Smooth muscle cell (in vitro differentiated cells): ENCODE measurements around the gene ZNF768. TPM values are rescaled to one million over a fixed set of nuclear protein-coding genes. Genes with fewer than 3 reads are reported as not detected.

Source experiments
- DNase-seq: peaks from one replicate; lab custom pipeline; 2025; ENCODE audit not compliant: unreplicated experiment; lab: John Stamatoyannopoulos, UW
- H2AFZ ChIP-seq: fragments of 200-600 bp; sonication (generic); 2 replicates; pipeline ENCODE4 v1.6.0; 2016; ENCODE audit warnings: antibody characterized with exemption, low read depth, mild to moderate bottlenecking
- H3F3A ChIP-seq: fragments of 200-600 bp; sonication (generic); 2 replicates; pipeline ENCODE4 v1.6.0; 2017; ENCODE audit warnings: antibody characterized with exemption, low read depth
- H3K27ac ChIP-seq: fragments of 200-600 bp; sonication (generic); 2 replicates; pipeline ENCODE4 v1.5.1; 2016; ENCODE audit warnings: low read depth, mild to moderate bottlenecking
- H3K27me3 ChIP-seq: fragments of 200-600 bp; sonication (generic); 2 replicates; pipeline ENCODE4 v1.6.1; 2016; ENCODE audit warnings: low read depth, mild to moderate bottlenecking
- H3K36me3 ChIP-seq: fragments of 200-600 bp; sonication (generic); 2 replicates; pipeline ENCODE4 v1.5.1; 2016; ENCODE audit warnings: low read depth
- H3K4me1 ChIP-seq: fragments of 200-600 bp; sonication (generic); 2 replicates; pipeline ENCODE4 v1.5.1; 2016; ENCODE audit warnings: low read depth
- H3K4me2 ChIP-seq: fragments of 200-600 bp; sonication (generic); 2 replicates; pipeline ENCODE4 v1.6.0; 2016; ENCODE audit warnings: mild to moderate bottlenecking
- H3K4me3 ChIP-seq: fragments of 200-600 bp; sonication (generic); 2 replicates; pipeline ENCODE4 v1.5.1; 2016; ENCODE audit warnings: mild to moderate bottlenecking
- H3K79me2 ChIP-seq: fragments of 200-600 bp; sonication (generic); 2 replicates; pipeline ENCODE4 v1.6.0; 2016; ENCODE audit warnings: low read depth, mild to moderate bottlenecking
- H3K9ac ChIP-seq: fragments of 200-600 bp; sonication (generic); 2 replicates; pipeline ENCODE4 v1.6.0; 2016; ENCODE audit warnings: low read depth
- H3K9me3 ChIP-seq: fragments of 200-600 bp; sonication (generic); replicated peaks from 2 replicates; pipeline ENCODE4 v1.5.1; 2016; ENCODE audit warnings: low read depth
- H4K20me1 ChIP-seq: fragments of 200-600 bp; sonication (generic); 2 replicates; pipeline ENCODE4 v1.6.0; 2016; ENCODE audit warnings: low read depth
- CTCF ChIP-seq: fragments of 200-600 bp; sonication (generic); IDR thresholded peaks from 2 replicates; pipeline ENCODE4 v1.5.1; 2017; ENCODE audit warnings: borderline replicate concordance, mild to moderate bottlenecking, antibody characterized with exemption; ENCODE audit not compliant: insufficient read depth, poor library complexity, severe bottlenecking
- WGBS: methylation state at CpG from one replicate; pipeline ENCODE4 v1.1.7; 2016; ENCODE audit warnings: low lambda C conversion rate; 5-methylcytosine and 5-hydroxymethylcytosine counted together
- polyA plus RNA-seq: library from polyadenylated mRNA; unstranded; fragments of >200 nt; fragmentation: Nextera tagmentation; extraction: Ambion mirVana; gene quantifications from 2 replicates; pipeline ENCODE4 v1.2.1, GENCODE V29; 2016
- total RNA-seq: library from RNA; depleted of rRNA; stranded (reverse); fragments of >200 nt; gene quantifications from 2 replicates; pipeline ENCODE4 v1.2.3, GENCODE V29; 2014

Gene ZNF768
- total and polyA plus RNA-seq, 2 experiments from 2014 or later = 15.4 to 18.6 TPM

- Histone ChIP-seq H2AFZ (no peak overlapping the region), H3K4me1 (peaks cover 15% of the 10 kb centered on the region), H3K9ac (no peak overlapping the region), H3F3A (peaks cover 14% of the 10 kb centered on the region), H4K20me1 (no peaks in the 10 kb centered on the region), H3K9me3 (no peaks in the 10 kb centered on the region), H3K27me3 (no peaks in the 10 kb centered on the region), H3K4me2 (no peak overlapping the region), H3K4me3 (no peak overlapping the region), H3K27ac (no peak overlapping the region), H3K79me2 (peaks cover 17% of the 10 kb centered on the region), H3K36me3 (no peaks in the 10 kb centered on the region)
- 90% methylated on average over 13 of the region's 13 CpGs for WGBS
- no peak for TF ChIP-seq CTCF
- no peak for DNase-seq
These were observed 4.0 kb upstream of the ZNF768 start for GRCh38 chr16:30530163-30531037.

GRCh38 chr16:30528799-30529457 lies 2.6 kb upstream of the ZNF768 start:
- peaks cover 11% of the 10 kb centered on the region for H3K79me2 ChIP-seq
- H3K9ac ChIP-seq = no peak overlapping the region
- no peak for DNase-seq
- no peak overlapping the region for H3K4me3 ChIP-seq
- peaks cover 17% of the 10 kb centered on the region for H3F3A ChIP-seq
- no peak overlapping the region for H2AFZ ChIP-seq
- no peak for TF ChIP-seq CTCF
- H3K4me1 ChIP-seq = peaks cover 11% of the 10 kb centered on the region
- H4K20me1 ChIP-seq = no peaks in the 10 kb centered on the region
- no peak overlapping the region for H3K27ac ChIP-seq
- no peaks in the 10 kb centered on the region for H3K9me3 ChIP-seq
- H3K4me2 ChIP-seq = no peak overlapping the region
- no peaks in the 10 kb centered on the region for H3K36me3 ChIP-seq
- WGBS = 90% methylated on average over 4 of the region's 4 CpGs
- no peaks in the 10 kb centered on the region for H3K27me3 ChIP-seq

- Histone ChIP-seq H3K27ac (peak overlapping the region; percentile 90), H3K9ac (no peak overlapping the region), H2AFZ (no peak overlapping the region), H3K27me3 (no peaks in the 10 kb centered on the region), H3K9me3 (no peaks in the 10 kb centered on the region), H3K4me1 (peaks cover 11% of the 10 kb centered on the region), H3K4me2 (peak overlapping the region; percentile 95), H3K79me2 (no peaks in the 10 kb centered on the region), H4K20me1 (no peaks in the 10 kb centered on the region), H3K4me3 (peak overlapping the region; percentile 91), H3K36me3 (no peaks in the 10 kb centered on the region), H3F3A (peaks cover 17% of the 10 kb centered on the region)
- no peak for TF ChIP-seq CTCF
- WGBS = 36% methylated on average over 14 of the region's 14 CpGs
- DNase-seq = no peak
These were observed 1.3 kb upstream of the ZNF768 start for GRCh38 chr16:30527635-30528178.
